M059J (cell line): Measurements from ENCODE around the gene PTPRE. TPM values are rescaled to one million over a fixed set of nuclear protein-coding genes. Genes with fewer than 3 reads are reported as not detected.

Experiments
- DNase-seq: peaks from one replicate; pipeline ENCODE4 v3.0.0-alpha.2; 2012; ENCODE audit warnings: low read depth
- total RNA-seq: library from RNA; depleted of rRNA; stranded (reverse); fragments of >200 nt; shearing (Covaris generic); gene quantifications from 2 replicates; pipeline ENCODE4 v1.2.3, GENCODE V29; 2014

PTPRE gene
- total RNA-seq, 1 experiment from 2014 or later: 6.4 TPM

DNA sequence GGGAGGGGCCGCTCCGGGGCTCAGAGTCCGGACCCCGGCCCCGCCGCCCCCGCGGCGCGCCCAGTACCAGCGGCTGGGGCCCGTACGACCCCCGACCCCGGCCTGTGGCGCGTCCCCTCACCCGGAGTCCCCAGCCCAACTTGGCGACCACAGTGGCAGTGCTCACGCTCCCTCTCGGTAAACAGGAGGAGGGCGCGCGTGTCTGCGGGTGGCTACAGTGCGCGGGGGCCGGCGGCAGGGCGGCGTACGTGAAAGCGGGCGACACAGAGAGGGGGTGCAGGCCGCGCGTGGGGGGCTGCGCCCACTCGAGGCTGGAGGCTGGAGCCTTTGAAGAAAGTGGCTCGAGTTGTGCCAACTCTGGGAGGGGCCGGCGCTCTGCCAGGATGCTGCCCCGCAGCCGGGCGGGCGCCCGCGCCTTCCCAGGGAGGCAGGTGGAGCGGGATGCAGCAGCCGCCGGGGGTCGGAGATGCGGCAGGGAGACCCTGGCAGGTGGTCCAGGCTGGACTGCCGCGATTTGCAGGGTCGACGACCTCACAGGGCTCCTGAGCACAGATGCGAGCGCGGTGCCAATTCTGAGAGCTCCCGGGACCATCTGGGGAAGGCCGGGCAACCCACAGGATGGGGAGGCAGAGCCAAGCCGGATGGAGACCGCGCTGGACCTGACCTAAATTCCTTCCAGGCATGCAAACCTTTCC is 655 bp downstream of the PTPRE start:
- peak; percentile 69 for DNase-seq

DNA sequence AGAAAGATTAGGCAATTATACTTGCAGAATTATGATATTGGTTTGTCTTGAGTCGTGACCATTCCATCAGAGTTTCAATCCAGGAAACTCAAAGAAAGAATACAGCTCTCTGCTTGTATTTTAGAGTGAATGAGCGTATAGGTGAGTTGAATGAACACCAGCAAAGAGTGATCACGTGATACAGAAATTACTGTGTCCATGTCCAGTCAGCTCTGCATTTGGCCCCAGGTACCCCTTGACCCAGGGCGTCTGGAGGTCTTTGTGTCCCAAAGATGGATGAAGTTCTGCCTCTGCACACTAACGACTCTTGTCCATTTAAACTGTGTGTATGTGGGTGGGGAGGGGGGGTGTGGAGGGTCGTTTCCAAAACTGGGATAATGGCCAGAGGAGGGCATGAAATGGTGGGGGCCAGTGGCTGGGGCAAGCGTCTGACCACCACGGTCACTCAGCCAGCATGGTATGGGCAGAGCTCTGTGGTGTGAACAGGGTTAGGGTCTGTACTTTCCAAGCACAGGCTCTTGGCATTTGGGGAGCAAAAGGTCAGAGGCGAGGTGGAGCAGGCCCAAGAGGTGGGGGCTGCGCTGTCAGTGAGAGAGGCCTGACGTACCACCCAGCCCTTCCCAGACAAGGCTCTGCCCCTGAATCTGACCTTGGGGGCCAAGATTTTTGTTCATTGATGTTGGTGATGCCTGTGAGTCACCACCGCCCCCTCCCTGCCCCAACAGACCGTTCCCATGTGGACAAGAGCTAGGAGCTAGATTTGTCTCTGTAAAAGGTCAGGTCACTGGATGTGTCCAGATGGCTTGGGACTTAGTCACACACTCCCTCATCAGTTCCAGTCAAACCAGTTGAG is 1.4 kb downstream of the PTPRE start:
- peak; percentile 95 for DNase-seq

DNA sequence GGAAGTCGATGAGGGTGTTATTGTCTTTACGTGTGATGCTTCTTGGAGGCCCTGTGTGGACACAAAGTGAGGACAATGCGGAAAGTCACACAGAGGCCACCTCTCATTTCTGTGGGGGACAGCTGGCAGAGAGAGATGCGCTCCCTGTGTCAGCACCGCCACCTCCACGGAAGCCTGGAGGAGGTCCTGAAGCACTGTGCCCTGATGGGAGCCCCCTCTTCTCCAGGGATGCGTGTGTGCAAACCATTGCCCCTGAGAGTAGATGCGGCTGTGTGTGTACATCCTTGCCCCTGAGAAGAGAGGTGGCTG is 2.0 kb downstream of the PTPRE start:
- no peak for DNase-seq

- DNase-seq: peak; percentile 18
Measured at GRCh38 chr10:127909716-127910463, 3.0 kb downstream of the PTPRE start.

GRCh38 chr10:127910464-127910770 is 3.5 kb downstream of the PTPRE start:
- DNase-seq: no peak

- no peak for DNase-seq
Measured at GRCh38 chr10:127911218-127911866, 4.4 kb downstream of the PTPRE start.

- no peak for DNase-seq
Measured at GRCh38 chr10:127911867-127912257, 5.0 kb downstream of the PTPRE start.

- DNase-seq: no peak
Measured at GRCh38 chr10:127912607-127913367, 5.9 kb downstream of the PTPRE start.

DNA sequence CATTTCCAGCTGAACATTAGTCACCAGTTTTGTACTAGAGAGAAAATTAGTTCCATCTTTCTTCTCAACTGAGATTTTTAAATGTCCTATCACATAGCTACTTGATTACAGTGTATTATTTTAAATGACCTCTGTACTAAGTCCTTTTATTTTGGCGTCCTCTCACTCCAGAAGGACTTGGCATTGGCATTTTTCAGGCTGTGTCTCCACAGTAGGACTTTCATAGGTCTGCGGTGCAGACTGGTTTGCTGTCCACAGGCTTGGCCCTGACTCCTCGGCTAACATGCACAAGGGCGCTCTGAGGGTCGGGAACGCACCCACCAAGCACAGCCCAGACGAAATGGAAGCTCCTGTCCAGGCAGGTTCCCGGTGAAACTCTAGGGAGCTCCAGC is 6.5 kb downstream of the PTPRE start:
- no peak for DNase-seq

DNA sequence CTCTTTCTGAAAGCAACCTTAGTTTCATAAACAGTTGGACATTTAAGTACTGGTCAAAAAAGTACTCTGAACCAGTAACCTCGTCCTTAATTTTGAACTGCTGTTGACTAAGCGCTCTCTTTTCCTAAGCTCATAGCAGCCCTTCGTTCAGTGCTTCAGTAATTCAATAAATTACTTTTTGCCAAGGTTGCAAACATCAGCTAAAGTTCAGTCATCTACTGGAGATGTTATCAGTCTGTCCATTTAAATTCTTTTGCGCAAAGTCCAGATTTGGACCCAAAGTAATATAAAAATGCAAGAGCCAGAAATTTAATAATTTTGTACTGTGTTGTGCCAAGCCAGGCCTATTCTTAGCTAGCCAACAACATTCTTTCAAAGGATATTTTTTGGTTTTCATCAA is 8.4 kb downstream of the PTPRE start:
- DNase-seq: no peak

GRCh38 chr10:127916826-127917225 is 9.9 kb downstream of the PTPRE start:
- DNase-seq: no peak

DNA sequence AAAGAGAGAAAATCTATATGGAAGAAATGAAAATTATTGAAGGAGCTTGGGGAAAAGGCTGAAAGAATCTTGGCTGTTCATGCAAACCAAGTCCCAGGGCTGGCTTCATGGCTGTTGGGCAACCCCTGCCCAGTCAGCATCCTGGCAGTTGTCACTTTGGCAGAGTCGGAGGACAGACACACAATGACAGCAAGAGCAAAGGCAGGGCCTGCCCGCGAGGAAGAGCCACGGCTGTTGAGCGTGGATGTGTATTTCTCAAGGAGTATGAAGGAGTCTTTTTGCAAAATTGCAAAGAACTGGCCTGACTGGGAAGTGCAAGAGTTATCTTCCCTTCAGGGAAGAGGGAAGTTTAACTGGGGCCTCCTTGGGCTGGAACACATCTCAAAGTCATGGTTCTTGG is 11.7 kb downstream of the PTPRE start:
- no peak for DNase-seq

- peak; percentile 82 for DNase-seq
Measured at GRCh38 chr10:127919418-127920271, 12.7 kb downstream of the PTPRE start.

DNA sequence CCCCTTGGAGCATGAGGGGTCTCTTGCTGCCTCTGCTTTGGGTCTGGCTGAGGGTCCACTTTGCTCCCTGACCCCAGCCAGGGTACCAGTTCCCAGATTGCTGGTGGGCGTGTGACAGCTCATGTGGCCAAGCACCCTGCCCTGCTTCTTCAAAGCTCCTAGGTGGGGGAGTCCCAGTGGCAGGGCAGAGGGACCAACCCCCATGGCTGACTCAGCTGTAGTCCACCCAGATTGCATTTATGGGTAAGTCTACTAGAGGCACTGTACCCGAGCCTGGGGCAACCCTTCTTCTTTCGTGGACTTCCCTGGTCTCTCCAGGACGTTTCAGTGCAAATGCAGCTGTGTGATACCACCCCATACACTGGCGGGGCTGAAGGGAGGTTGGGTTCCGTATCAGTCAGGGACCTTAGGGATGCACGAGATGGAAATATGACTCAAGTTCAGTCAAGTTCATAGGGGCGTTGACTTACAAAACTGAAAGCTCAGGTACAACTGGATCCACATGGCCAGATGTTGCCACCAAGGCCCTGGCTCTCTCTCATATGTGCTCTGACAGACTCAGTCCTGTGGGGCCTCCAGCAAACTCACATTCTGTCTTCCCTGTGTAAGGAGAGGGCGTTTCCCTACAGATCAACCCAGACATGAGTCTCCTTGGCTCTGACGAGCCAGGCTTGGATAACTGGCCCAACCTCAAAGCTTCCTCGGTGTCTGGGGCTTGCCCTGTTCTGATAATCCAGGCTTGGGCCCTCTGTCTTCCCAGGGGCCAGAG is 13.6 kb downstream of the PTPRE start:
- DNase-seq: peak; percentile 36

DNA sequence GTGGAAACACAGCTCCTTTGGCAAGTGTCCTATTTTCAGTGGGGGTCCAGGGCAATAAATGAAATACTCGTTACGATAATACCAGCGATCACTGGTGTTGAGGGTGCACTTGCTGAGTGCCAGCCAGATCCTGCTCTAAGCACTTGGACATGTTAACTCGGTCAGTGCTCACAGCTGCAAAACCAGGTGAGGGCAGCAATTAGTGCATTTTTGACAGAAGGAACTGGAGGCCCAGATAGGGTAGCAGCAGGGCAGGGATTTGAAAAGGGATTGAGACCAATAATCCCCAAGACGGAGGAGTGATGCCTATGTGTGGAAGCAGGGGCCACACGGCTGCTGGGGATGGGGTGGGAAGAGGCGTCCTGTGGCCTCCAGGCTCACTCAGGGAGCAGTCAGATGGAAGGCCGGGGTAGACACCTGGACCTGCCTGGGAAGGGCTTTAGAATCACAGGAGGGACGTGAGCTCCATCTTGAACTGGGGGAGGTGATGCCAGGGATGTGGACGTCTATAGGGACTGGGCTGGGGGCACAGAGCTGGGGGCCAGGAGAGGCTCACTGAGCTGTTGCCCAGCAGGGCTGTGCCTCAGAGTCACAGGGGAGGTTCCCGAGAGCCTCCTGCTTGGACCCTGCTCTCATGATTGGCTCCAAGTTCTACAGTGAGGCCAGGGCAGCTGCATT is 14.3 kb downstream of the PTPRE start:
- DNase-seq: no peak

GRCh38 chr10:127921753-127922145 is 14.8 kb downstream of the PTPRE start:
- no peak for DNase-seq

- no peak for DNase-seq
Measured at GRCh38 chr10:127922206-127922605, 15.3 kb downstream of the PTPRE start.

- DNase-seq: peak; percentile 96
Measured at GRCh38 chr10:127922675-127923366, 15.9 kb downstream of the PTPRE start.

GRCh38 chr10:127923646-127924045 is 16.7 kb downstream of the PTPRE start:
- no peak for DNase-seq
